Upper lobe of left lung (tissue), 4 donors: Measurements from ENCODE around the gene ACTR3.

Experiments used
- POLR2A ChIP-seq, 4 donors: fragments of 450-650 bp; IDR thresholded peaks; one replicate each; pipeline ENCODE4 v1.5.1; 2016 to 2017; ENCODE audit warnings: antibody characterized with exemption in 4 of 4, mild to moderate bottlenecking in 2 of 4
- TF ChIP-seq, protein P1 (sequence below), 6 experiments: fragments of 450-650 bp in 4 of 6; fragments of 200-600 bp in 2 of 6; sonication (generic) in 2 of 6; IDR thresholded peaks; one replicate each; pipeline ENCODE4 v1.5.1; 2016 to 2019; ENCODE audit warnings: antibody characterized with exemption in 6 of 6

DNA sequence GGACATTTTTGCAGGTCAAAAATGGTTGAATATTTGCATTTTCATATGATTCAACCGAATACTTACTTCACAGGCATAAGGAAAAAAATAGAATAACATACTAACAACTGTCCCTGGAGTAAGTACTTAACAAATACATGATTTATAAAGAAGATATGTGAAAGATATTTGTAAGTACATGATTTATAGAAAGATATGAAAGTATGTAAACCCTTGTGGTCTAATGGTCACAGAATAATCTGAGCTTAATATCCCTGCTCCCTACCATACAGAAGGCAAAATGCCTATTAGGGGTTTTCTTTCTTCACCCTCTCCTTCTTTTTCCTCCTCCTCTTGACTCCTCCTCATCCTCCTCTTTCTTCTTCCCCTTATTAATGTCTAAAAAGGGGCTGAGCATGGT is 20.6 kb upstream of the ACTR3 start:
- TF ChIP-seq, protein P1, sequence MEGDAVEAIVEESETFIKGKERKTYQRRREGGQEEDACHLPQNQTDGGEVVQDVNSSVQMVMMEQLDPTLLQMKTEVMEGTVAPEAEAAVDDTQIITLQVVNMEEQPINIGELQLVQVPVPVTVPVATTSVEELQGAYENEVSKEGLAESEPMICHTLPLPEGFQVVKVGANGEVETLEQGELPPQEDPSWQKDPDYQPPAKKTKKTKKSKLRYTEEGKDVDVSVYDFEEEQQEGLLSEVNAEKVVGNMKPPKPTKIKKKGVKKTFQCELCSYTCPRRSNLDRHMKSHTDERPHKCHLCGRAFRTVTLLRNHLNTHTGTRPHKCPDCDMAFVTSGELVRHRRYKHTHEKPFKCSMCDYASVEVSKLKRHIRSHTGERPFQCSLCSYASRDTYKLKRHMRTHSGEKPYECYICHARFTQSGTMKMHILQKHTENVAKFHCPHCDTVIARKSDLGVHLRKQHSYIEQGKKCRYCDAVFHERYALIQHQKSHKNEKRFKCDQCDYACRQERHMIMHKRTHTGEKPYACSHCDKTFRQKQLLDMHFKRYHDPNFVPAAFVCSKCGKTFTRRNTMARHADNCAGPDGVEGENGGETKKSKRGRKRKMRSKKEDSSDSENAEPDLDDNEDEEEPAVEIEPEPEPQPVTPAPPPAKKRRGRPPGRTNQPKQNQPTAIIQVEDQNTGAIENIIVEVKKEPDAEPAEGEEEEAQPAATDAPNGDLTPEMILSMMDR (IDR thresholded peaks at IDR 0.05) = no peak
- no peak for TF ChIP-seq POLR2A (IDR thresholded peaks at IDR 0.05)
